ENCODE measurements around the gene PTPRC. TPM values are rescaled to one million over a fixed set of nuclear protein-coding genes. Genes with fewer than 3 reads are reported as not detected.

PTPRC gene
- total and polyA plus RNA-seq, 2 donors (not counting 1 experiment from before 2014, with no cell fraction given): under 0.01 to 0.11 TPM

GRCh38 chr1:198716051-198716450 lies 77.2 kb downstream of the PTPRC start:
- Histone ChIP-seq H3K4me3 (replicated peaks in 1 of 4; ENCODE audit: control extremely low read depth in 1 of 4, insufficient read depth in 1 of 4, low read depth in 3 of 4, low read length in 4 of 4) (no peak overlapping the region), H3K36me3 (ENCODE audit: control insufficient read depth, insufficient read depth, low read length) (no peaks in the 10 kb centered on the region), H4K20me1 (ENCODE audit: control insufficient read depth, extremely low read depth, insufficient read depth, low read length) (no peaks in the 10 kb centered on the region), H3K9me3 (ENCODE audit: control insufficient read depth, insufficient read depth, low read depth, low read length) (no peaks in the 10 kb centered on the region), H2AFZ (ENCODE audit: low read length) (no peak overlapping the region), H3K79me2 (ENCODE audit: control insufficient read depth, insufficient read depth, low read length) (no peaks in the 10 kb centered on the region), H3K4me2 (ENCODE audit: extremely low read depth, insufficient read depth, low read length) (no peak overlapping the region), H3K27me3 (ENCODE audit: control insufficient read depth, insufficient read depth, low read length) (no peaks in the 10 kb centered on the region), H3K9ac (ENCODE audit: insufficient read depth, low read length) (no peak overlapping the region), H3K27ac (ENCODE audit: insufficient read depth, low read length) (no peak overlapping the region), H3K4me1 (ENCODE audit: control insufficient read depth, extremely low read depth, insufficient read depth, low read length) (no peaks in the 10 kb centered on the region)
- DNase-seq (ENCODE audit: low read depth in 2 of 2): no peak
- TF ChIP-seq EZH2 (IDR thresholded peaks at IDR 0.05; ENCODE audit: low read length, missing control alignments): no peak
- TF ChIP-seq, protein P1, sequence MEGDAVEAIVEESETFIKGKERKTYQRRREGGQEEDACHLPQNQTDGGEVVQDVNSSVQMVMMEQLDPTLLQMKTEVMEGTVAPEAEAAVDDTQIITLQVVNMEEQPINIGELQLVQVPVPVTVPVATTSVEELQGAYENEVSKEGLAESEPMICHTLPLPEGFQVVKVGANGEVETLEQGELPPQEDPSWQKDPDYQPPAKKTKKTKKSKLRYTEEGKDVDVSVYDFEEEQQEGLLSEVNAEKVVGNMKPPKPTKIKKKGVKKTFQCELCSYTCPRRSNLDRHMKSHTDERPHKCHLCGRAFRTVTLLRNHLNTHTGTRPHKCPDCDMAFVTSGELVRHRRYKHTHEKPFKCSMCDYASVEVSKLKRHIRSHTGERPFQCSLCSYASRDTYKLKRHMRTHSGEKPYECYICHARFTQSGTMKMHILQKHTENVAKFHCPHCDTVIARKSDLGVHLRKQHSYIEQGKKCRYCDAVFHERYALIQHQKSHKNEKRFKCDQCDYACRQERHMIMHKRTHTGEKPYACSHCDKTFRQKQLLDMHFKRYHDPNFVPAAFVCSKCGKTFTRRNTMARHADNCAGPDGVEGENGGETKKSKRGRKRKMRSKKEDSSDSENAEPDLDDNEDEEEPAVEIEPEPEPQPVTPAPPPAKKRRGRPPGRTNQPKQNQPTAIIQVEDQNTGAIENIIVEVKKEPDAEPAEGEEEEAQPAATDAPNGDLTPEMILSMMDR (conservative IDR thresholded peaks at IDR 0.05 in 1 of 2, IDR thresholded peaks at IDR 0.05 in 1 of 2; ENCODE audit: low read depth in 1 of 2, low read length in 2 of 2): no peak

DNA sequence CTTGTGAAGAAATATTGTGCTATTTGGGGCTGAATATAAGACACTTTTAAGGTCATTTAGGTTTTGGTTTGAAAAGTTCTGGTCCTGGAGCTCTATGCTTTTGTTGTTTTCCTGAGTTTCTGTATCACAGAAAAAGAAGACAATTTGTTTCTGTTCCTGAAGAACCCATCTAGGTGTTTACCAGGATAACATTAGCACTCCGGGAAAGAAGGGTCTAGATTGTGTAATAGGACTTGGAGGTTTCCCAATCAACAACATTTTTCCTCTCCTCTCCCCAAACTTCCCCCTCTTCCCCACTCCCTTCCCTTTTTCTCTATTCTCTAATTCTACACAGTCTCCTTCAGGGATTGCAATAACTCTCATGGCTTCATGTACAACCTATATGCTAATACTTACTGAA lies 78.7 kb downstream of the PTPRC start:
- Histone ChIP-seq H3K27ac (ENCODE audit: insufficient read depth, low read length) (no peak overlapping the region), H3K4me3 (replicated peaks in 1 of 4; ENCODE audit: control extremely low read depth in 1 of 4, insufficient read depth in 1 of 4, low read depth in 3 of 4, low read length in 4 of 4) (no peak overlapping the region), H3K36me3 (ENCODE audit: control insufficient read depth, insufficient read depth, low read length) (no peaks in the 10 kb centered on the region), H3K4me1 (ENCODE audit: control insufficient read depth, extremely low read depth, insufficient read depth, low read length) (no peaks in the 10 kb centered on the region), H3K9me3 (ENCODE audit: control insufficient read depth, insufficient read depth, low read depth, low read length) (no peaks in the 10 kb centered on the region), H3K4me2 (ENCODE audit: extremely low read depth, insufficient read depth, low read length) (no peak overlapping the region), H4K20me1 (ENCODE audit: control insufficient read depth, extremely low read depth, insufficient read depth, low read length) (no peaks in the 10 kb centered on the region), H2AFZ (ENCODE audit: low read length) (no peak overlapping the region), H3K9ac (ENCODE audit: insufficient read depth, low read length) (no peak overlapping the region), H3K79me2 (ENCODE audit: control insufficient read depth, insufficient read depth, low read length) (no peaks in the 10 kb centered on the region), H3K27me3 (ENCODE audit: control insufficient read depth, insufficient read depth, low read length) (no peaks in the 10 kb centered on the region)
- DNase-seq (ENCODE audit: low read depth in 2 of 2): no peak
- TF ChIP-seq EZH2 (IDR thresholded peaks at IDR 0.05; ENCODE audit: low read length, missing control alignments): no peak
- TF ChIP-seq, protein P1 (conservative IDR thresholded peaks at IDR 0.05 in 1 of 2, IDR thresholded peaks at IDR 0.05 in 1 of 2; ENCODE audit: low read depth in 1 of 2, low read length in 2 of 2): no peak

DNA sequence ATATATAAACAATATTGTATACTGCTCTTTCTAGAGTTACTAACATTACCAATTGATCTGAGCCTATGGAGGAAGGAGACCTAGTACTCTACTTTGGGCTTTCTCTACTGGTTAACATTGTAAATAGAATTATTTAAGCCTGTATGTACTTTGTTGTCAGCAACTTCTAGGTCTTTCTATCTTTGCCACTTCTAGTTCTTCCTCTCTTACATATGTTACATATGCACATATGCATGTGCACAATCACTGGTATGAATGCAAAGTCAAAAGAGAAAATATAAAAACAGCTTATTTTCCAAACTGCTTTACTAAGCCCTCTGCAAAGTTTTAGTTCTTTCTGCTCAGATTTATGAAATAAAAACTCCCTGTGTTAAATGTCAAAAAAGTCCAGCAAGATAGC lies 84.3 kb downstream of the PTPRC start:
- no peak overlapping the region for H3K4me2 ChIP-seq (ENCODE audit: extremely low read depth, insufficient read depth, low read length)
- no peak overlapping the region for H3K4me3 ChIP-seq (replicated peaks in 1 of 4; ENCODE audit: control extremely low read depth in 1 of 4, insufficient read depth in 1 of 4, low read depth in 3 of 4, low read length in 4 of 4)
- H2AFZ ChIP-seq (ENCODE audit: low read length): no peak overlapping the region
- no peak for TF ChIP-seq EZH2 (IDR thresholded peaks at IDR 0.05; ENCODE audit: low read length, missing control alignments)
- TF ChIP-seq, protein P1 (conservative IDR thresholded peaks at IDR 0.05 in 1 of 2, IDR thresholded peaks at IDR 0.05 in 1 of 2; ENCODE audit: low read depth in 1 of 2, low read length in 2 of 2): no peak
- H3K36me3 ChIP-seq (ENCODE audit: control insufficient read depth, insufficient read depth, low read length): no peaks in the 10 kb centered on the region
- DNase-seq (ENCODE audit: low read depth in 2 of 2): no peak
- H3K4me1 ChIP-seq (ENCODE audit: control insufficient read depth, extremely low read depth, insufficient read depth, low read length): no peaks in the 10 kb centered on the region
- no peaks in the 10 kb centered on the region for H3K27me3 ChIP-seq (ENCODE audit: control insufficient read depth, insufficient read depth, low read length)
- no peaks in the 10 kb centered on the region for H3K9me3 ChIP-seq (ENCODE audit: control insufficient read depth, insufficient read depth, low read depth, low read length)
- no peaks in the 10 kb centered on the region for H3K79me2 ChIP-seq (ENCODE audit: control insufficient read depth, insufficient read depth, low read length)
- H3K9ac ChIP-seq (ENCODE audit: insufficient read depth, low read length): no peak overlapping the region
- H3K27ac ChIP-seq (ENCODE audit: insufficient read depth, low read length): no peak overlapping the region
- no peaks in the 10 kb centered on the region for H4K20me1 ChIP-seq (ENCODE audit: control insufficient read depth, extremely low read depth, insufficient read depth, low read length)
